Fibroblast of lung (primary cell): ENCODE measurements around the gene HLF. TPM values are rescaled to one million over a fixed set of nuclear protein-coding genes. Genes with fewer than 3 reads are reported as not detected.

Experiments used
- DNase-seq, 2 donors: peaks; one replicate each; pipeline versions ENCODE4 v3.0.0 to v3.0.0-alpha.2; 2010; ENCODE audit warnings: low read depth in 2 of 2
- H2AFZ ChIP-seq: 2 replicates; pipeline ENCODE4 v1.5.1; 2012; ENCODE audit warnings: low read length, control low read depth, inconsistent platforms
- H3K27ac ChIP-seq: 2 replicates; pipeline ENCODE4 v1.5.1; 2011; ENCODE audit warnings: low read length, control low read depth; ENCODE audit not compliant: insufficient read depth
- H3K27me3 ChIP-seq: 2 replicates; pipeline ENCODE4 v1.5.1; 2011; ENCODE audit warnings: mild to moderate bottlenecking, low read length; ENCODE audit not compliant: control insufficient read depth, insufficient read depth
- H3K36me3 ChIP-seq: 2 replicates; pipeline ENCODE4 v1.5.1; 2011; ENCODE audit warnings: low read length; ENCODE audit not compliant: control insufficient read depth, insufficient read depth
- H3K4me1 ChIP-seq: 2 replicates; pipeline ENCODE4 v1.5.1; 2011; ENCODE audit warnings: low read length; ENCODE audit not compliant: control insufficient read depth, insufficient read depth; ENCODE audit errors: extremely low read depth
- H3K4me2 ChIP-seq: 2 replicates; pipeline ENCODE4 v1.5.1; 2011; ENCODE audit warnings: low read length, control low read depth; ENCODE audit not compliant: insufficient read depth; ENCODE audit errors: extremely low read depth
- H3K4me3 ChIP-seq, 4 experiments: fragments of 200-600 bp in 1 of 4; sonication (generic) in 1 of 4; replicated peaks in 1 of 4; 2 replicates each; pipeline ENCODE4 v1.5.1; 2011 to 2016; ENCODE audit warnings: low read length in 4 of 4, low read depth in 3 of 4, mild to moderate bottlenecking in 3 of 4, control low read depth in 2 of 4, inconsistent platforms in 1 of 4, mixed read lengths in 1 of 4; ENCODE audit not compliant: insufficient read depth in 1 of 4; ENCODE audit errors: control extremely low read depth in 1 of 4
- H3K79me2 ChIP-seq: 2 replicates; pipeline ENCODE4 v1.5.1; 2012; ENCODE audit warnings: mild to moderate bottlenecking, low read length, inconsistent platforms; ENCODE audit not compliant: control insufficient read depth, insufficient read depth
- H3K9ac ChIP-seq: 2 replicates; pipeline ENCODE4 v1.5.1; 2011; ENCODE audit warnings: mild to moderate bottlenecking, low read length, control low read depth; ENCODE audit not compliant: insufficient read depth
- H3K9me3 ChIP-seq: 2 replicates; pipeline ENCODE4 v1.5.1; 2012; ENCODE audit warnings: low read depth, low read length; ENCODE audit not compliant: control insufficient read depth, insufficient read depth
- H4K20me1 ChIP-seq: 2 replicates; pipeline ENCODE4 v1.5.1; 2011; ENCODE audit warnings: low read length; ENCODE audit not compliant: control insufficient read depth, insufficient read depth; ENCODE audit errors: extremely low read depth
- EZH2 ChIP-seq: IDR thresholded peaks from 2 replicates; pipeline ENCODE4 v1.5.1; 2012; ENCODE audit warnings: low read length, control low read depth, mild to moderate bottlenecking; ENCODE audit errors: missing control alignments
- polyA plus RNA-seq, 2 donors: library from polyadenylated mRNA; depleted of rRNA in 1 of 2; stranded (reverse) in 1 of 2; unstranded in 1 of 2; fragments of >200 nt; gene quantifications; 2 replicates each; pipeline ENCODE4 v1.2.1, GENCODE V29; 2011 to 2012; ENCODE audit warnings: missing spikeins in 1 of 2
- total RNA-seq: library from RNA; depleted of rRNA; stranded (reverse); fragments of >200 nt; gene quantifications from 2 replicates; pipeline ENCODE4 v1.2.1, GENCODE V29; 2014
- TF ChIP-seq, protein P1 (sequence below), 2 donors: IDR thresholded peaks in 1 of 2; conservative IDR thresholded peaks in 1 of 2; 1 replicate in 1 of 2; 2 replicates in 1 of 2; pipeline ENCODE4 v1.5.1; 2011 to 2012; ENCODE audit warnings: low read length in 2 of 2, control low read depth in 1 of 2, inconsistent platforms in 1 of 2, low read depth in 1 of 2, mild to moderate bottlenecking in 1 of 2

Gene HLF
- total and polyA plus RNA-seq, 2 donors (not counting 1 experiment from before 2014, with no cell fraction given), result 0.17 to 0.69 TPM

- Histone ChIP-seq H3K4me2 (no peak overlapping the region), H3K27me3 (no peaks in the 10 kb centered on the region), H3K9me3 (no peaks in the 10 kb centered on the region), H3K27ac (no peak overlapping the region), H4K20me1 (no peaks in the 10 kb centered on the region), H3K4me1 (no peaks in the 10 kb centered on the region), H3K4me3 (no peak overlapping the region), H3K36me3 (no peaks in the 10 kb centered on the region), H3K9ac (no peak overlapping the region), H2AFZ (no peak overlapping the region), H3K79me2 (no peaks in the 10 kb centered on the region)
- TF ChIP-seq, protein P1, sequence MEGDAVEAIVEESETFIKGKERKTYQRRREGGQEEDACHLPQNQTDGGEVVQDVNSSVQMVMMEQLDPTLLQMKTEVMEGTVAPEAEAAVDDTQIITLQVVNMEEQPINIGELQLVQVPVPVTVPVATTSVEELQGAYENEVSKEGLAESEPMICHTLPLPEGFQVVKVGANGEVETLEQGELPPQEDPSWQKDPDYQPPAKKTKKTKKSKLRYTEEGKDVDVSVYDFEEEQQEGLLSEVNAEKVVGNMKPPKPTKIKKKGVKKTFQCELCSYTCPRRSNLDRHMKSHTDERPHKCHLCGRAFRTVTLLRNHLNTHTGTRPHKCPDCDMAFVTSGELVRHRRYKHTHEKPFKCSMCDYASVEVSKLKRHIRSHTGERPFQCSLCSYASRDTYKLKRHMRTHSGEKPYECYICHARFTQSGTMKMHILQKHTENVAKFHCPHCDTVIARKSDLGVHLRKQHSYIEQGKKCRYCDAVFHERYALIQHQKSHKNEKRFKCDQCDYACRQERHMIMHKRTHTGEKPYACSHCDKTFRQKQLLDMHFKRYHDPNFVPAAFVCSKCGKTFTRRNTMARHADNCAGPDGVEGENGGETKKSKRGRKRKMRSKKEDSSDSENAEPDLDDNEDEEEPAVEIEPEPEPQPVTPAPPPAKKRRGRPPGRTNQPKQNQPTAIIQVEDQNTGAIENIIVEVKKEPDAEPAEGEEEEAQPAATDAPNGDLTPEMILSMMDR (conservative IDR thresholded peaks at IDR 0.05 in 1 of 2, IDR thresholded peaks at IDR 0.05 in 1 of 2; ENCODE audit: low read depth in 1 of 2, low read length in 2 of 2), result no peak
- TF ChIP-seq EZH2, result no peak
- DNase-seq, result no peak
Measured at GRCh38 chr17:55312852-55313251, 48.1 kb downstream of the HLF start.

DNA sequence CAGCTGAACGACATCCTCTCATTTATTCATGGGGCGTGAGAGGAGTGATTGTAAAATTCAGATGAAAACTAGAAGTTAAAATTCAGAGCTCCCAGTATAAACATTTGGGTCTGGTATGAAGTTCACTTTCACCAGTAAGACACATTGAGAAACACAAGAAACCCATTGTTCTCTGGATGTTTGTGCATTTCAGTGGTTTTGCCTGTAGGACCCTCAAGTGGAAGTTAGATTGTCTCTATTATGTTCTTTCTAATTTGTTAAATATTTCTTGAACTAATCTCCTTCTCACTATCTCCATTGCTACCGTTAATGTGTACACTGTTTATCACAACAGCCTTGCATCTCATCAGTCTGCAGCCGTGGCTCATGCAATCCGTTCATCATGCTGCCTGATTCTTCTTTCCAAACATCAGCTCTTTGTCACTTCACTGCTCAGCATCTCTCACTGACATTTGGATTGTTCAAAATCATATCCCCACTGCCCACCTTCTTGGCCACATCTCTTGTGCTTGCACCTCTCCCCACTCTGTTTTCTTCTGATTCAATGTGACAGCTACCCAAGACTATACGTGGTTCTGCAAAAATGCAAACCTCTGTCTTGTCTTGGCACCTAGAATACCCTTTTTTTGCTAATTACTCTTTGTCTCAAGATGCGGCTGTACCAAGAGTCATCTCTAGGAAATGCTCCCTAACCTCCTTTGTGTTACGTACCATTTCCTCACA is 49.5 kb downstream of the HLF start:
- Histone ChIP-seq H2AFZ (no peak overlapping the region), H3K4me2 (no peak overlapping the region), H3K36me3 (no peaks in the 10 kb centered on the region), H3K9me3 (no peaks in the 10 kb centered on the region), H3K27ac (no peak overlapping the region), H3K27me3 (no peaks in the 10 kb centered on the region), H3K9ac (no peak overlapping the region), H4K20me1 (no peaks in the 10 kb centered on the region), H3K79me2 (no peaks in the 10 kb centered on the region), H3K4me1 (no peaks in the 10 kb centered on the region), H3K4me3 (no peak overlapping the region)
- DNase-seq, result no peak
- no peak for TF ChIP-seq EZH2
- TF ChIP-seq, protein P1 (conservative IDR thresholded peaks at IDR 0.05 in 1 of 2, IDR thresholded peaks at IDR 0.05 in 1 of 2; ENCODE audit: low read depth in 1 of 2, low read length in 2 of 2), result no peak

GRCh38 chr17:55314784-55315491 is 50.2 kb downstream of the HLF start:
- no peak overlapping the region for H3K4me2 ChIP-seq
- no peaks in the 10 kb centered on the region for H3K27me3 ChIP-seq
- TF ChIP-seq, protein P1 (conservative IDR thresholded peaks at IDR 0.05 in 1 of 2, IDR thresholded peaks at IDR 0.05 in 1 of 2; ENCODE audit: low read depth in 1 of 2, low read length in 2 of 2), result no peak
- no peak for TF ChIP-seq EZH2
- H3K9ac ChIP-seq, result no peak overlapping the region
- H2AFZ ChIP-seq, result no peak overlapping the region
- no peak overlapping the region for H3K4me3 ChIP-seq
- H3K36me3 ChIP-seq, result no peaks in the 10 kb centered on the region
- no peaks in the 10 kb centered on the region for H3K4me1 ChIP-seq
- H3K79me2 ChIP-seq, result no peaks in the 10 kb centered on the region
- no peaks in the 10 kb centered on the region for H3K9me3 ChIP-seq
- no peak overlapping the region for H3K27ac ChIP-seq
- H4K20me1 ChIP-seq, result no peaks in the 10 kb centered on the region
- no peak for DNase-seq
